GM23338 (cell line): ENCODE data around the gene SLC7A14. TPM values are rescaled to one million over a fixed set of nuclear protein-coding genes. Genes with fewer than 3 reads are reported as not detected.

Experiments
- microRNA-seq: library from miRNA; unstranded; fragments of <30 nt; microRNA quantifications from one replicate; pipeline ENCODE4, GENCODE V29; 2017
- polyA plus RNA-seq: library from polyadenylated mRNA; unstranded; fragments of >200 nt; fragmentation: Nextera tagmentation; extraction: Ambion mirVana; gene quantifications from 2 replicates; pipeline ENCODE4 v1.2.1, GENCODE V29; 2016
- total RNA-seq: library from RNA; depleted of rRNA; stranded (reverse); fragments of >200 nt; shearing (Covaris generic); gene quantifications from 2 replicates; pipeline ENCODE4 v1.2.3, GENCODE V29; 2014; rRNA removed

Gene SLC7A14
- total and polyA plus RNA-seq, 2 experiments from 2014 or later = 0.49 to 0.82 TPM

Small RNA genes lying within 50 kb of the gene (microRNA-seq; reads per million reads assigned to microRNA genes)
- not detected for gene MIR6828

Other genes with a start within 250 kb of the SLC7A14 start
- 309 and 358 TPM in 2 replicates for gene SKIL, start 228.4 kb downstream of the SLC7A14 start, total RNA-seq
- 134 and 141 TPM in 2 replicates for gene SKIL, start 228.4 kb downstream of the SLC7A14 start, polyA plus RNA-seq
- 8.1 and 8.3 TPM in 2 replicates for gene CLDN11, start 167.2 kb downstream of the SLC7A14 start, total RNA-seq
- 5.2 and 6.8 TPM in 2 replicates for gene CLDN11, start 167.2 kb downstream of the SLC7A14 start, polyA plus RNA-seq